Panc1 (cell line): ENCODE data around the gene PHLDB2. TPM values are rescaled to one million over a fixed set of nuclear protein-coding genes. Genes with fewer than 3 reads are reported as not detected.

Experiments used
- ATAC-seq: fragments of 200-7000 bp; cut with Tn5 transposase; 2 replicates; pipeline ENCODE4 v1.9.1; 2020; ENCODE audit warnings: mild to moderate bottlenecking, moderate library complexity
- BruUV-seq: library from RNA; stranded (reverse); fragments of 400-500 nt; replicated peaks from 2 replicates; lab custom pipeline; 2021; lab: Mats Ljungman, UMichigan
- CTCF ChIA-PET: fragments of 300-600 bp; sonication (Branson Sonifier 250); formaldehyde crosslinking; loops from one replicate; lab custom pipeline; 2022; ENCODE audit warnings: antibody characterized with exemption; lab: Charles Lee
- POLR2A ChIA-PET: fragments of 300-600 bp; sonication (Branson Sonifier 250); formaldehyde crosslinking; loops from one replicate; lab custom pipeline; 2022; ENCODE audit warnings: antibody characterized with exemption; lab: Charles Lee
- DNase-seq: peaks from one replicate; pipeline ENCODE4 v3.0.0-alpha.2; 2010; ENCODE audit warnings: low read depth, low spot score
- H3K27ac ChIP-seq: 2 replicates; pipeline ENCODE4 v1.5.1; 2011; ENCODE audit warnings: mild to moderate bottlenecking, low read length, inconsistent platforms
- H3K27me3 ChIP-seq: fragments of 200-500 bp; sonication (Bioruptor generic); 2 replicates; pipeline ENCODE4 v1.6.0; 2014; ENCODE audit warnings: low read length, inconsistent platforms; ENCODE audit not compliant: control insufficient read depth, insufficient read depth
- H3K36me3 ChIP-seq: fragments of 200-500 bp; sonication (Bioruptor generic); 2 replicates; pipeline ENCODE4 v1.5.1; 2014; ENCODE audit warnings: inconsistent platforms, mild to moderate bottlenecking, low read length, moderate library complexity; ENCODE audit not compliant: control insufficient read depth, insufficient read depth
- H3K4me1 ChIP-seq: 2 replicates; pipeline ENCODE4 v1.5.1; 2011; ENCODE audit warnings: inconsistent platforms, mild to moderate bottlenecking, low read length, moderate library complexity; ENCODE audit not compliant: control insufficient read depth, insufficient read depth
- H3K4me3 ChIP-seq, 2 experiments: 2 replicates each; pipeline ENCODE4 v1.5.1; 2011 to 2012; ENCODE audit warnings: low read depth in 2 of 2, low read length in 2 of 2, mild to moderate bottlenecking in 2 of 2, inconsistent platforms in 1 of 2, moderate library complexity in 1 of 2
- H3K9me3 ChIP-seq: fragments of 200-500 bp; sonication (Bioruptor generic); 2 replicates; pipeline ENCODE4 v1.5.1; 2014; ENCODE audit warnings: low read depth, mild to moderate bottlenecking, inconsistent platforms, low read length, moderate library complexity; ENCODE audit not compliant: control insufficient read depth, insufficient read depth
- CTCF ChIP-seq: fragments of 450-650 bp; IDR thresholded peaks from 2 replicates; pipeline ENCODE4 v1.5.1; 2017; ENCODE audit warnings: mild to moderate bottlenecking
- POLR2AphosphoS5 ChIP-seq: IDR thresholded peaks from 2 replicates; pipeline ENCODE4 v1.6.1; 2012; ENCODE audit warnings: mild to moderate bottlenecking, low read depth, low read length, moderate library complexity
- REST ChIP-seq, 2 experiments: IDR thresholded peaks; 2 replicates each; pipeline ENCODE4 v1.6.1; 2011 to 2012; ENCODE audit warnings: low read depth in 2 of 2, control low read depth in 1 of 2, low read length in 1 of 2, mild to moderate bottlenecking in 1 of 2, moderate library complexity in 1 of 2; ENCODE audit not compliant: insufficient read depth in 1 of 2
- SIN3A ChIP-seq: IDR thresholded peaks from 2 replicates; pipeline ENCODE4 v1.6.1; 2012; ENCODE audit warnings: low read depth, mild to moderate bottlenecking, low read length, moderate library complexity, borderline replicate concordance; ENCODE audit not compliant: insufficient read depth
- TCF7L2 ChIP-seq: IDR thresholded peaks from 2 replicates; pipeline ENCODE4 v1.6.1; 2011; ENCODE audit warnings: mild to moderate bottlenecking, low read depth, low read length, inconsistent platforms
- in situ Hi-C: cut with HindIII; loops from 2 replicates; pipeline ENCODE4 v1.10.0; 2016; ENCODE audit warnings: low sequenced_read_pairs, low pct_unique_long_range_greater_than_20kb
- intact Hi-C: fragments of 100-400 bp; cut with micrococcal nuclease; formaldehyde crosslinking; loops from one replicate; pipeline ENCODE4 v1.10.0; 2022; ENCODE audit not compliant: unreplicated experiment
- total RNA-seq: library from RNA; stranded (reverse); gene quantifications from one replicate; pipeline ENCODE4 v1.2.1, GENCODE V29; 2021; ENCODE audit not compliant: unreplicated experiment

Gene PHLDB2
- total RNA-seq, 1 experiment from 2014 or later = 11.3 TPM

GRCh38 chr3:111943533-111943932, 84.5 kb downstream of the PHLDB2 start:
- no TSS peak for BruUV-seq
- CTCF ChIA-PET = no interaction called here
- POLR2A ChIA-PET = interaction anchor here (0.6 kb wide), 1 partner anchor 56 kb away, joined by 4 read pairs; no protein-coding TSS in a partner anchor
- no peak overlapping the region for H3K4me3 ChIP-seq
- H3K36me3 ChIP-seq = no peaks in the 10 kb centered on the region
- ATAC-seq (no peak), DNase-seq (no peak)
- intact Hi-C loops (no loop called here), in situ Hi-C loops (no loop called here)
- no peak overlapping the region for H3K27ac ChIP-seq
- no peaks in the 10 kb centered on the region for H3K4me1 ChIP-seq
- H3K9me3 ChIP-seq = no peaks in the 10 kb centered on the region
- TF ChIP-seq REST (IDR thresholded peaks at IDR 0.05; ENCODE audit: insufficient read depth in 1 of 2, low read depth in 2 of 2, low read length in 1 of 2) (no peak), TCF7L2 (no peak), CTCF (no peak), SIN3A (no peak), POLR2AphosphoS5 (no peak)
- H3K27me3 ChIP-seq = peaks cover 2% of the 10 kb centered on the region; the same call in 1 of the 2 replicates

GRCh38 chr3:111944372-111944771, 85.3 kb downstream of the PHLDB2 start:
- no peaks in the 10 kb centered on the region for H3K9me3 ChIP-seq
- TF ChIP-seq CTCF (no peak), POLR2AphosphoS5 (no peak), SIN3A (no peak), REST (IDR thresholded peaks at IDR 0.05; ENCODE audit: insufficient read depth in 1 of 2, low read depth in 2 of 2, low read length in 1 of 2) (no peak), TCF7L2 (no peak)
- peaks cover 2% of the 10 kb centered on the region; the same call in 1 of the 2 replicates for H3K27me3 ChIP-seq
- in situ Hi-C loops = no loop called here
- H3K4me3 ChIP-seq = no peak overlapping the region
- intact Hi-C loops = no loop called here
- no TSS peak for BruUV-seq
- ATAC-seq (no peak), DNase-seq (no peak)
- H3K27ac ChIP-seq = no peak overlapping the region
- no peaks in the 10 kb centered on the region for H3K36me3 ChIP-seq
- no peaks in the 10 kb centered on the region for H3K4me1 ChIP-seq
- CTCF ChIA-PET = no interaction called here
- POLR2A ChIA-PET = no interaction called here
